Prostate gland (tissue), 2 donors: ENCODE data around the gene EEF1AKMT4.

Experiments used
- POLR2A ChIP-seq: fragments of 450-650 bp; IDR thresholded peaks from one replicate; pipeline ENCODE4 v1.6.1; 2016; ENCODE audit warnings: antibody characterized with exemption, mild to moderate bottlenecking
- POLR2AphosphoS5 ChIP-seq: sonication (generic); formaldehyde crosslinking; IDR thresholded peaks from one replicate; pipeline ENCODE4 v1.6.1; 2017; ENCODE audit warnings: antibody characterized with exemption
- TF ChIP-seq, protein P1 (sequence below), 4 experiments: fragments of 200-600 bp in 2 of 4; fragments of 450-650 bp in 2 of 4; sonication (generic) in 2 of 4; IDR thresholded peaks; 1 replicate in 3 of 4; 2 replicates in 1 of 4; pipeline ENCODE4 v1.5.1; 2016 to 2019; ENCODE audit warnings: antibody characterized with exemption in 4 of 4, mild to moderate bottlenecking in 2 of 4, moderate library complexity in 2 of 4

DNA sequence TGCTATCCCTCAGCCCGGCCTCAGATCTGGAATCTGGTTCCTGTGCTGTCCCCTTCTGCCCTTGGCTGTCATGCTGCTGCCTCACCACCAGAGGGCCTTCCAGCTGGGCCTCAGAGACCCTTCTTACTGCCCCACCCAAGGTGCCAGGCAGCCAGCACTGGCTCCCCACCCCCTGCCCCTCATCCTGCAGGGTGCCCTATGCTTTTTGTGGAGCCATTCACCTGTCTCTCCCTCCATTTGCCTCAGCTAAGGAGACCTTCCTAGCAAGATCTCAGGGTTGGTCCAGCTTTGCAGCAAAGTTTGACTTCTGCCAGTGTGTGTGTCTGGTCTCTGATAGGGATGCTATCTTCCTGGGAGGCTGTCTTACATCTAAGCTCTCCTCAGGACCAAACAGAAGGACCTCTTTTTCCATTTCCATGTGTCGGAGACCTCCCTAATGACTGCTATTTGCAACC is 22.0 kb upstream of the EEF1AKMT4 start:
- TF ChIP-seq, protein P1, sequence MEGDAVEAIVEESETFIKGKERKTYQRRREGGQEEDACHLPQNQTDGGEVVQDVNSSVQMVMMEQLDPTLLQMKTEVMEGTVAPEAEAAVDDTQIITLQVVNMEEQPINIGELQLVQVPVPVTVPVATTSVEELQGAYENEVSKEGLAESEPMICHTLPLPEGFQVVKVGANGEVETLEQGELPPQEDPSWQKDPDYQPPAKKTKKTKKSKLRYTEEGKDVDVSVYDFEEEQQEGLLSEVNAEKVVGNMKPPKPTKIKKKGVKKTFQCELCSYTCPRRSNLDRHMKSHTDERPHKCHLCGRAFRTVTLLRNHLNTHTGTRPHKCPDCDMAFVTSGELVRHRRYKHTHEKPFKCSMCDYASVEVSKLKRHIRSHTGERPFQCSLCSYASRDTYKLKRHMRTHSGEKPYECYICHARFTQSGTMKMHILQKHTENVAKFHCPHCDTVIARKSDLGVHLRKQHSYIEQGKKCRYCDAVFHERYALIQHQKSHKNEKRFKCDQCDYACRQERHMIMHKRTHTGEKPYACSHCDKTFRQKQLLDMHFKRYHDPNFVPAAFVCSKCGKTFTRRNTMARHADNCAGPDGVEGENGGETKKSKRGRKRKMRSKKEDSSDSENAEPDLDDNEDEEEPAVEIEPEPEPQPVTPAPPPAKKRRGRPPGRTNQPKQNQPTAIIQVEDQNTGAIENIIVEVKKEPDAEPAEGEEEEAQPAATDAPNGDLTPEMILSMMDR (IDR thresholded peaks at IDR 0.05) = peak; percentile 35 to 57 (median 51)
- TF ChIP-seq POLR2A (no peak), POLR2AphosphoS5 (no peak)
